GM21526 (cell line): ENCODE data around the gene SLC26A1.

Source experiments
- ATAC-seq: cut with Tn5 transposase; IDR thresholded peaks from one replicate; pipeline ENCODE4 v1.9.1; 2021; ENCODE audit warnings: moderate library complexity; ENCODE audit not compliant: unreplicated experiment, low FRiP score

Gene SLC26A1

GRCh38 chr4:993111-994029, at the start of gene SLC26A1:
TSS of gene SLC26A1 (minus strand) at chr4:993404. CDS start at chr4:991703, 1,701 bp downstream.
- ATAC-seq: no peak

DNA sequence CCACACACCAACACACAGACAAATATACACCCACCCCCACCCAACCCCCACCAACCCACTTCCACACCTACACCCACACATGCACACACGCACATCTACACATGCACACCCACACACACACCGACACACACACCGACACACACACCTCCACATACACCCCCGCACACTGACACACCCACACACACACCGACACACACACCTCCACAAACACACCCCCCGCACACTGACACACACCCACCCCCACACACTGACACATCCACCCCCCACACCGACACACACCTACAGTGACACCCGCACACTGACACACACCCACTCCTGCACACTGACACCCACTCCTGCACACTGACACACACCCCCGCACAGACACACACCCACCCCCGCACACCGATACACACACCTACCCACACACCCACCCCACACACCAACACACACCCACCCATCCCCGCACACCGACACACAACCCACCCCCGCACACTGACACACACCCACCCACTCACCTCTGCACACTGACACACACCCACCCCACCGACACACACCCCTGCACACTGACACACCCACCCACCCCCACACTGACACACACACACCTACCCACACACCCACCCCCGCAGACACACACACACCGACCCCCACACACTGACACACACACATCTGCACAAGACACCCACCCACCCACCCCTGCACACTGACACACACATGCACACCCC, 49.3 kb upstream of the SLC26A1 start:
- ATAC-seq: no peak

DNA sequence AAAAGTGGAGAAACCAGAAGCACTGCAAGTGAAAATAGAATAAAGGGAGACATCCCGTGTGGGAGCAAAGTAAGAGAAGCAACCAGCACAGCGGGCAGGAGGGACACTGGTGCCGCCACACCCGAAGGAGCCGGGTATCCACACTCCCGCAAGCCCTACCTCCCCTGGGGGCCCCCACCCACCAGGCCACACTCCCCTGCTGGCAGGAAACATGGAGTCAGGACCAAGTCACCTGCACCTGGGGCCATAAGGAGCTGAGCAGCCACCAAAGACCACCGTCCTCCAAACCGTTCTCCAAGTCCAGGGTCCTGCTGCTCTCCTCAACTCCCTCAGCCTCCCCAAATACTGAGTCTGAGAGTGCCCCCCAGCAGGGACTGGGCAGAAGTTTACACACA, 48.7 kb upstream of the SLC26A1 start:
- no peak for ATAC-seq

DNA sequence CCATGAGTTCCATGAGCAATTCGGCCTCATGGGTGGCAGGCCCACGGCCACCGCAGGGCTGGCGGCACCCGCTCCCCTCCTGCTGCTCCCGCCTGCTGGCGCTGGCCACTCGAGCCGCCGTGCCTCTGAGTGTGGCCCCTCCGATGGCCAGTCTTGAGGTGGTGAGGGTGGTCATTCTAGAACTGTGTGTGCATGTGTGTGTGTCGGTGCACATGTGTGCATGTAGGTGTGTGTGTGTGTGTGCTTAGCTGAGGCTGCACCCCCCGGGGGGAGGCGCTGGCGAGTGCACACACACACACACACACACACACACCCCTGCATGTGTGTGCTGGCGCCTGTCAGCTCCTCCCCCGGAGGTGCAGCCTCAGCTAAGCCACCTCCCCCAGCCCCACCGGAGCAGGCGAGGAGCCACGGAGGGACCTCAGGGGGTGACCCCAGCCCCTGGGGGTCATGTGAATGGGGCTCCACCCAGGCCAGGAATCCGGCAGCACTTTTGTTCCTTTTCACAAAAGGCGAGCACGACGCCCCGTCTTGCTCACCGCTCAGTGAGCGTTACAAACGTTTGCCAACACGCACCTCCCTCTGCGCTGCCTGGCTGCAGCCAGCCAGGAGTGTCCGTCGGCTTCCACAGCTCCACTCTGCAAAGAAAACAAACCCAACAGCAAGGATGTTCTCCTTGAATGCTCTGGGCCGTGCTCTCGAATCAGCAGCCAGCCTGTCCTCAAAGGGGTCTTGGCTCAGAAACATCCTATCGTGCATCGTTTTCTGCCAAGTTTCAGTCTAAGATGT, 48.1 kb upstream of the SLC26A1 start:
- no peak for ATAC-seq

- no peak for ATAC-seq
Observed at GRCh38 chr4:1040344-1041146, 47.3 kb upstream of the SLC26A1 start.

DNA sequence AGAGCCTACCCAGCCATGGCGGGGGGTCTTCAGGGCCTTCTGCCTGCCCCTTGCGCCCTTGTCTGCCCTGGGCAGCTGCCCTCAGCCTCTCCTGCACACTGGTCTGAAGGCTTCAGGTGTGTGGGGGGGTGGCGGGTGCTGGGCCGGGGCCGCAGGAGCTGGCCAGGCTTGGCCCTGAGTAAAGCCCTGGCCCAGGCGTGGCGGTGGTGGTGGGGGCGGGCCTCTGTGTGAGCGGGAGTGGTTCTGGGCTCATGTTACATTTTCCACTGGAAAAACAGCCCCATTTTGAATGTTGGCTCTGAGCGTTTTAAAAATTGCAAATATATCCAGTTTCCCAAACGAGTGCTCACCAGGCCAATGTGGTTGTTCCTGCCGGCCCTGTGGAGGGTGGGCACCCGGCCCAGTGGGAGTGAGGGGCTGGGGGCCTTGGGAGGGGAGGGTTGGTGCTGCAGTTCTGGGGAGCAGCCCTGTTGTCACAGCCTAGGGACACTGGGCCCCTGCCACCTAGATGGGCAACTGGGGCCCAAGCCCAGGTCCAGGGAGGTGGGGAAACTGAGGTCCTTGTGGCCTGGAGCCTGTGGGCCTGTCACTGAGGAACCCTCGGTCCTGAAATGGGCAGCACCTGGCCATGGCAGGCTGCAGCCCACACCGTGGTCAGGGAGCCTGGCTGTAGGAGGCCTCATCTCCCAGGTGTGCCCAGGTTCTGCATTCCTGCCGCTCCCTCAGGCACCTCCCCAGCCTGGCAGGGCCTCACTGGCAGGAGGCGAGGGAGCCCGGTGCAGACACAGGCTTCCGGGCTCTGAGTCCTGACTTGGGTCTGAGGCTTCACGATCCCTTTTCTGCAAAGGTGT, 46.5 kb upstream of the SLC26A1 start:
- no peak for ATAC-seq

DNA sequence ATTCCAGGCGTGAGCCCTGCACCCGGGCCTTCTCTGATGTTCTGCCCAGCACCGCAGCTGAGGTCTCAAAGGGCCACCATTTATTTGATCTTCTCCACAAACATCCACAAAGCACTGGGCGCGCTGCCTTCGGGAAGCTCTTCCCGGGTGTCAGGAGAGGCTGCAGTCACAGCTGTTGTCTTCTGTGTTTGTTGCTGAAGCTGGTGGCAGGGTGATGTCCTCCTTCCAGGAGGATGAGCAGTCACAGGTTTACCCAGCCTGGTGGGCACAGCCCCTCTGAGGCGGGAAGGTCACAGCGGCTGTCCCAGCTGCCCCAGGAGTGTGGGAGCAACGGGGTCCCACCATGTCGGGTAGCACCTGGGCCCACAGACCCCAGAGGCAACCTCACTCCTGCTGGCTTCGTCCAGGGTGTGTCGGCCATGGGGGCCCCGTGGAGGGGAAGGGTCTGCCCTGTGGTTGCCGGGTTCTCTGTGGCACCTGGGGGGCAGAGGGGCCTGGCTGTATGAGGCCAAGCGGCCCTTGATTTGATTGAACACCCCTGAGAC, 45.8 kb upstream of the SLC26A1 start:
- no peak for ATAC-seq

DNA sequence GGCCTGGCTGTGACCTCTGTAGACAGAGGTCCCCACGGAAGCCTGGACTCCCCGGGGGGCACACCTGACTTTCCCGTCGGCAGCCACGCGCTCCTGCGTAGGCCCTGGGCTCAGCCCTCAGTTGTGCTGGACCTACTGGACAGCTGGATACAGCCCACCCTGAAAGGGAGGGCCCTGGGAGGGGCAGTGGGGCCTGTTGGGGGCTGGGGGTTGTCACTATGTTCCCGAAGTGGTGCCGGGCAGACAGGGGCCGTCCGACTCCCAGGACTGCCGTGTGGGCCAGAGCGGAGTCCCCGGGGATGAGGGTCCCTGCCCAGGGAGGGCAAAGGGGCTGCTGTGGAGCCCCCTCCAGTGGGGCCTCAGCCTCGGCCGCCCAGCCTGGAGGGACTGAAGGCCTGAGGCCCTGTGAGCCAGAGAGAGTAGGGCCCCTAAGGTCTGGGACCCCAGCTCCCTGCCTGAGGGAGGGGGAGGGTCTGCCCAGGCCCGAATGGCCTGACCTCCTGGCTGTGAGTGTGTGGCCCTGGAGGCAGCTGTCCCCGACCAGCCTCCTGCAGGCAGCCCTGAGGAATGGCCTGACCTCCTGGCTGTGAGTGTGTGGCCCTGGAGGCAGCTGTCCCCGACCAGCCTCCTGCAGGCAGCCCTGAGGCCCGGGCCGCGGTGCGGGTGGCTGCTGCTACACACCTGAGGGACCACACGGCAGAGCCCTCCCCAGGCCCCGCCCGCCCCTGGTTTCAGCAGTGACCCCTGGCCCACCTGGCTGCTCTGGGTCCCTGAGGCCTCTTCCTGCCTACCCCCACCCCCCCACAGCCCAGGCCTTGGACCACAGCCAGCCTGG, 44.0 kb upstream of the SLC26A1 start:
- ATAC-seq: no peak

DNA sequence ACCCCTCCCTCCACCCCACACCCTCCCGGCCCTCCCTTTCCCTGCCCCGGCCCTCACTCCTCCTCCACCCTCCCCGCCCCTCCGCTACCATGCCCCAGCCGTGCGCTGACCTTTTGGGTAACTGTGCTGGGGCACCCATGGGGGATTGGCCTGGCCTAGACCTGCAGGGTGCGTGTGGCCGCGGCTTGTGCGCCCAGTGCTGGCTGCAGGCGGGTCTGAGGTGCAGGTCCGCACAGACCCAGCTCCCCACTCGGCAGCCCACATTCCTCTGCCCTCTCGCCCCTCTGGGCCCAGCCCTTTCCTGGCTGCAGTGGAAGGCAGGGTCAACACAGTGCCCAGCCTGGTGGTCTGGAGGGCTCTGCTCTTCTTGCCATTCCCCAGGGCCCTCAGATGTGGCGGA, 42.9 kb upstream of the SLC26A1 start:
- no peak for ATAC-seq

DNA sequence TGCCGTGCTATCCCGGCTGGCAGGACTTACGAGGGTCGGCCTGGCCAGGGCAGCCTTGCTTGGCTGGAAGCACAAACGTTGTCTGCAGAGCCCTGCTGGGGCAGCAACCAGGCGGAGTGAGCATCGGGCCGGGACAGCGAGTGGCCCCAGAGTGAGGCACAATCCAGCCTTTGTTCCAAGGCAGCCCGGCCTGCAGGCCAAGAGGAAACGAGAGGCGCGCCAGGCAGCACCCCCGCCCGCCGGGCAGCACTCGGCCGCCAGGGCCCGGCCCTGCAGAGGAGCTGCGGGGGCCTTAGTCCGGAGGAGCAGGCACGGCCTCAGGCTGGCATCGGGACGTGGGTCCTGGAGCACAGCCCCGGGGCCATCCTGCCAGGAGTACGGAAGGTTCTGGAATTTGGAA, 42.3 kb upstream of the SLC26A1 start:
- ATAC-seq: no peak

DNA sequence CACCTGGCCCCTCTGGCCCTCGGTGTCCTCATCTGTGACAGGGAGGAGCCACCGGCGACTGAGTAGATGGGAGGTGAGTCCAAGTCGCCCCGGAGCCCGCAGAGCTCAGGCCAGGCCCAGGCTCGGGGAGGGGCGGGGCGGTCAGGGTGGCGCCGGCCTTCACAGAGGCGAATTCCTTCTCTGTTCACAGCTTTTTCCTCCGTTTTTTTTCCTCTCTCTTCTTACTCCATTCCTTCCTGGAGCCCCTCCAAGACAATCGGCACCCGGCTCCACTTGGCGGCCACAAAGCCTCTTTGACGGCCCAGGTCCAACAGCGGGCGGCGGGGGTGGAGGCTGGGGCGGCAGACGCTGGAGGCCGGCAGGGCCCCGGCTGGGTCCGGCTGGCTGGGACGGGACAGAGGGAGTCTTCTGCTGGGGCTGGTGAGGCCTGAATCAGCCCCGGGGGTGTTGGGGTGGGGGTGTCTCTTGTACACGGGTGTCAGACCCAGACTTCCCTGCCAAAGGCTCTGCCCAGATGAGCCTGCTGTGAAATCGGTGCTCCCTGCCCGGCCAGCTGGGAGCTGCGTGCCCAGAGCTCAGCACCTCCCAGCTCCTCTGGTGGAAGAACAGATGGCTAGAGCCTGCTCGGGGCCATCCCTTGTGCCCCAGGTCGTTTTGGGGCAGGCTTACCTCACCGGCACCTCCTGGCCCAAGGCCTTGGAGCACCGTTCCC, 40.8 kb upstream of the SLC26A1 start:
- ATAC-seq: no peak

- no peak for ATAC-seq
Observed at GRCh38 chr4:1032861-1033260, 39.7 kb upstream of the SLC26A1 start.

DNA sequence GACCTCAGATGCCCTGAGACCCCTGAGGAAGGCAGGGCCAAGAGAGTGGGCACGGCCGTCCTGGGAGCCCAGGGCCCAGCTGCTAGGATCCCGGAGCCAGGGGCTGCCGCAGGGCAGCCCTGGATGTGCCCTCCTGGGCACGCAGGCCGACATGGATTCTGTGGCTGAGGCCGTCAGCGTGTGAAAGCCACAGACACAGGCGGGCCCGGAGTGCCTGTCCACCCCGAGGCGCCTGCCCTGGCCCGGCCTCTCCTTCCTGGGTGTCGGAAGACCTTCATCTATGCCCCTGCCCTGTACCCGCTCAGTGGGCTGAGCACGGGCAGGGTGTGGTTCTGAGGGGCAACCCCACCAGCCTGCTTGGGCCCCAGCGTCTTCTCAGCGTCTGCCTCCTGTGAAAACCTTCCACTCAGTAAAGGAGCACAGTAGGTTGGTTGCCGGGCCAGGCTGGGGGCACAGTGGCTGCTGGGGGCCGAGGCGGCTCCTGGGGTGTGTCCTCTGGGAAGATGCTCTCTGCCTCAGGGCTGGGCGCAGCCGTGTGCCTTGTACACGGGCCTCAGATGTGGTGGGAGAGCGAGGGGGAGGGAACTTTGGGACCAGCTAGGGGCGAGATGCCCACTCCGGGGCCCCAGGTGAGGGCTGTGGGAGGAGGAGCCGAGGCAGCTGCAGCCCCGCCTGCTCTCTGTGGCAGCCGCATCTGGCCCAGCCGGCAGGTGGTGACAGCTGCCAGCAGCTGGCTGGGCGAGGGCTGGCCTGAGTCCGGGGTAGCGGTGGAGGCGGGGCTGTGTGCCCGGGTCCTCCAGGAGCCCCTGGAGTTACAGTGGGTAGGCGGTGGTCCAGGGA, 39.0 kb upstream of the SLC26A1 start:
- no peak for ATAC-seq

DNA sequence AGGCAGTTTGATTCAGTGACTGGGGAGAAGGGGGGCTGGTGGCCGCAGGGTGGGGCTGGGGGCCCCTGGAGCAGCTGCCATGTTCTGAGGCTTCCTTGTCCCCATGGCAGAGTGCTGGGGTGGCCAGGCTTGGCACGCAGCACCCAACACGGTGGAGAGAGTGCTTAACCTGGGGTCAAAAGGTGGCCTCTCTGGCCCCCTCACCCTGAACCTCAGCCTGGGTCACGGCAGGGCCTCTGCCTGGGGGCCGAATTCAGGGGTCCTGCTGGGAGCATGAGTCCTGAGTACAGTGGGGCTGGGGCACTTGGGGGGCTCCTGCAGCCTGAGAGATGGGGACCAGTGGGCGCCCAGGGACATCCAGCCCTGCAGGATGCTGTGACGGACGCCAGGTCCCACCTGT, 38.1 kb upstream of the SLC26A1 start:
- ATAC-seq: no peak

GRCh38 chr4:1030559-1030958, 37.4 kb upstream of the SLC26A1 start:
- no peak for ATAC-seq

GRCh38 chr4:1030031-1030430, 36.8 kb upstream of the SLC26A1 start:
- no peak for ATAC-seq

GRCh38 chr4:1029529-1029928, 36.3 kb upstream of the SLC26A1 start:
- no peak for ATAC-seq
